Stimulated activated memory B cell treated with anti-CD40 and anti-IgM and Interleukin-4, amounts not matched to agents 10 μg/mL and 1 μg/mL and 100 μg/mL, for 72 hours (primary cell): ENCODE data around the gene CS.
"Not testable (repeated sequence)": the region's sequence is repeated elsewhere in the genome, so short reads cannot be mapped to it uniquely, and the experiment has no call there.

Experiments used
- ATAC-seq: fragments of 150-1000 bp; cut with Tn5 transposase; 2 replicates; pipeline ENCODE4 v1.10.0; 2021
- H3K27ac Mint-ChIP-seq: one replicate; pipeline ENCODE4 v1.8.0; 2022; ENCODE audit warnings: mild to moderate bottlenecking, mixed read lengths
- H3K27me3 Mint-ChIP-seq: one replicate; pipeline ENCODE4 v1.8.0; 2022; ENCODE audit warnings: mixed read lengths
- H3K36me3 Mint-ChIP-seq: one replicate; pipeline ENCODE4 v1.8.0; 2022; ENCODE audit warnings: mixed read lengths
- H3K4me1 Mint-ChIP-seq: one replicate; pipeline ENCODE4 v1.8.0; 2022; ENCODE audit warnings: mixed read lengths
- H3K4me3 Mint-ChIP-seq: one replicate; pipeline ENCODE4 v1.8.0; 2022; ENCODE audit warnings: mild to moderate bottlenecking, moderate library complexity, mixed read lengths
- H3K9me3 Mint-ChIP-seq: one replicate; pipeline ENCODE4 v1.8.0; 2022; ENCODE audit warnings: mixed read lengths

The CS gene

DNA sequence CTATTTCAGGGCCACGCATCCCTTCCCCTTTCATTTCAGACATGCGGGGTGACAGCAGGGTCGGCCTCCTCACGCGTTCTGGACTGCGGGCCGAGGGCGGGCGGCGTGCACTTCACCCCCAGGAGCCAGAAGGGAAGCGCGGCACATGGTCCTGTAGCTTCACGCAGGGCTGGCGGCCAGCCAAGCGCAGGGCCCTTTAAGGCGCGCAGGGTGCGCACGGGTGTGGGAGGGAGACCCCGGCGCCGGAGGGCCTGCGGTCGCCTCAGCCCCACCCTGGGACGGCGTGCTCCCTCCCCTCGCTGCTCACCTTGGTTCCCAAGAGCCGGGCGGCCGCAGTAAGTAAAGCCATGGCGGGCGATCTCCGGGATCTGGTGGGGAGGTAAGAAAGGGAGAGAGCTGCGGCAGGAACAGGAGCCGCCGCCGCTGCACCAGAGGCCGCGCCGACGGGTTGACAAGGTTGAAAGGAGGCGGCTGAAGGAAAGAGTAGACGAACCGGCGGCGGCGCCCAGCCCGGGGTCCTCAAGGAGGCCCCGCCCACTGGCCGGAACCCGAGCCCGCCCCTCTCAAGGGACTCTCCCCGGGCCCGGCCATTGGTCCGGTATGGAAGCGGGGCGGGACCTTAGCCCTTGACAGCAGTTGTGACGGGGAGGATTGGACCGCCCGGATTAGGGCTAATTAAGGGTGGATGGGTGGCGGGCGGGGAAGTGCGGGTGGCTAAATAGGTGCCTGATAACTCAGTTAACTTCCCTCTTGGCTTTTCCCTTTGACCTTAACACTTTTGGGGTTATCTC is at the start of gene CS:
TSS of gene CS (minus strand) at position 478 of the 791 bp plus-strand sequence. CDS start at position 349, 129 bp downstream.
- Mint-ChIP-seq H3K4me3 (peak within 1 kb of the TSS; percentile 99), H3K36me3 (peaks cover 8% of the 10 kb centered on the region), H3K27me3 (no peaks in the 10 kb centered on the region), H3K27ac (peak within 1 kb of the TSS; percentile 97), H3K9me3 (no peaks in the 10 kb centered on the region), H3K4me1 (peaks cover 66% of the 10 kb centered on the region)
- peak; percentile 98 for ATAC-seq

DNA sequence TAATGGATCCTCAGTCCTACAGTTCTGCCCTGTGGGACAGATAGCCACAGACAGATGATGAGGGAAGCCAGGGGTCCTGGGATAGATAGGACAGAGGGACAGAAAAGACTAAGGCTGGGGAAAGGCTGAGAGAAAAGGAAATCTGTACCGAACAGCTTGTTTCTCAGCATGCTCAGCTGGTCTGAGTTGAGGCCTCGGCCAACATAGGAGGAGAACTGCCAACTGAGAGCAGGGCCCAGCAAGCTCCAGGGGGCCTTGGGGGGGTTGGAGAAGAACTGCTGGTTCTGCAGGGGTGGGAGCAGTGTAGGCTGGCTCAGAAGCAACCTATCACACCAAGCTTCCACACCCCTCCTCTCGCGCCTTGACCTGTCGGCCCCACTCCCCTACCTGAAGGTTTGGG is 48.6 kb upstream of the CS start:
- no peak for ATAC-seq
- Mint-ChIP-seq H3K27ac (peak overlapping the region; percentile 64), H3K9me3 (no peaks in the 10 kb centered on the region), H3K36me3 (peaks cover 63% of the 10 kb centered on the region), H3K27me3 (no peaks in the 10 kb centered on the region), H3K4me1 (no peaks in the 10 kb centered on the region), H3K4me3 (no peak overlapping the region)

DNA sequence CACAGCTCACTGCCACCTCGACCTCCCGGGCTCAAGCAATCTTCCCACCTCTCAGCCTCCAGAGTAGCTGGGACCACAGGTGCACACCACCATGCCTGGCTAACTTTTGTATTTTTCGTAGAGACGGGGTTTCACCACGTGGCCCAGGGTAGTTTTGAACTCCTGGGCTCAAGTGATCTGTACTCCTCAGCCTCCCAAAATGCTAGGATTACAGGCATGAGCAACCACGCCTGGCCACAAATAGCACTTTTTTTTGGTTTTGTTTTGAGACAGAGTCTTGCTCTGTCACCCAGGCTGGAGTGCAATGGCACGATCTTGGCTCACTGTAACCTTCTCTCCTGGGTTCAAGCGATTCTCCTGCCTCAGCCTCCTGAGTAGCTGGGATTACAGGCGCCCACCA is 47.1 kb upstream of the CS start:
- not testable (repeated sequence) for H3K4me1 Mint-ChIP-seq, H3K4me3 Mint-ChIP-seq, ATAC-seq, H3K27me3 Mint-ChIP-seq, H3K9me3 Mint-ChIP-seq
- Mint-ChIP-seq H3K36me3 (peaks cover 78% of the 10 kb centered on the region), H3K27ac (peak overlapping the region; percentile 64)

DNA sequence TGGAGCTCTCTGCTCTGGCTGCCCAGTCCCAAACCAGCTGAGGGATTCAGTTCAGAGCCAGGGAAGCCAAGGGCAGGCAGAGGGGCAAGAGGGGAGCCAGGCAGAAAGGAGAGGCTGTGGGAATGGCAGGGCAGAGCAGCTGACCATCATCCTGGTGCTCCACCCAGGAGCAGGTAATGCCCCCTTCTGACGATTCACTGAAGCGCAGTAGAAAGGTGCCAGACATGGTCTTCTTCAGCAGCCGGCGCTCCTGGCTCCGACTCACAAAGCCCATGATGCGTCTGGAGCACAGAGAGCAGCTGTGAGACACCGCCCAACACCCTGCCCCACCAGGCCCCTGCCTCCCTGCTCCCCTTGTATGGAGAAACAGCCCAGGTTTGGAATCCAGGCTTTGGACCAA is 46.5 kb upstream of the CS start:
- no peaks in the 10 kb centered on the region for H3K4me1 Mint-ChIP-seq
- ATAC-seq: no peak
- peak overlapping the region; percentile 64 for H3K27ac Mint-ChIP-seq
- H3K4me3 Mint-ChIP-seq: no peak overlapping the region
- no peaks in the 10 kb centered on the region for H3K27me3 Mint-ChIP-seq
- peaks cover 78% of the 10 kb centered on the region for H3K36me3 Mint-ChIP-seq
- no peaks in the 10 kb centered on the region for H3K9me3 Mint-ChIP-seq

DNA sequence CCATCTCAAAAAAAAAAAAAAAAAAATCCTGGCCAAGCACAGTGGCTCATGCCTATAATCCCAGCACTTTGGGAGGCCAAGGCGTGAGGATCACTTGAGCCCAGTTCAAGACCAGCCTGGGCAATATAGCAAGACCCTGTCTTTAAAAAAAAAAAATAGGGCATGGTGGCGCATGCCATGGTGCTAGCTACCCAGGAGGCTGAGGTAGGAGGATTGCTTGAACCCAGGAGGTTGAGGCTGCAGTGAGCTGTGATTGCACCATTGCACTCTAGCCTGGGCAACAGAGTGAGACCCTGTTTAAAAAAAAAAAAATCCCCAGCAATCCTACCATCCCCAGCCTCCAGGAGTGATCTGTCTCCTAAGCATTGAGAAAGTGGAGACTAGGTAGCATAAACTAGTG is 42.2 kb upstream of the CS start:
- H3K27me3 Mint-ChIP-seq, ATAC-seq, H3K27ac Mint-ChIP-seq, H3K4me3 Mint-ChIP-seq, H3K9me3 Mint-ChIP-seq: not testable (repeated sequence)
- Mint-ChIP-seq H3K36me3 (peaks cover 51% of the 10 kb centered on the region), H3K4me1 (peaks cover 27% of the 10 kb centered on the region)

DNA sequence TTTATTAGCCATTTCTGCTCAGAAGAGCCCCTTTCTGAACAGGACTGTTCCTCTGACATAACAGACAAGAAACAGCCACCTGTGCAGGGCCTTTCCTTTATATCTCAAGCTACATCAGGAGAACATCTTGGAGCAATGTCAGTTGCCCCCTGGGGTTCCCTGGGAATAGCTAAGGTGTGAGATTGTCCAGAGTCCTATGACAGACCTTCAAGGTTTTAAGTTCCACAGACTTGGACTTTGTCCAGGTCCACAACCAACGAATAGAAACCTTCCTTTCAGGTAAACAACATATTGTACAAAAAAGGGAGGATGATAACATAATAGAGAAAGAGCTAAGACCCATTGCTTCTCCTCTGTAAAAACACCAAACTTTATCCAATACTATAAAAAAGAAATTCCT is 41.5 kb upstream of the CS start:
- Mint-ChIP-seq H3K4me3 (no peak overlapping the region), H3K36me3 (peaks cover 44% of the 10 kb centered on the region), H3K27ac (no peak overlapping the region), H3K9me3 (no peaks in the 10 kb centered on the region), H3K27me3 (no peaks in the 10 kb centered on the region), H3K4me1 (peaks cover 33% of the 10 kb centered on the region)
- no peak for ATAC-seq

DNA sequence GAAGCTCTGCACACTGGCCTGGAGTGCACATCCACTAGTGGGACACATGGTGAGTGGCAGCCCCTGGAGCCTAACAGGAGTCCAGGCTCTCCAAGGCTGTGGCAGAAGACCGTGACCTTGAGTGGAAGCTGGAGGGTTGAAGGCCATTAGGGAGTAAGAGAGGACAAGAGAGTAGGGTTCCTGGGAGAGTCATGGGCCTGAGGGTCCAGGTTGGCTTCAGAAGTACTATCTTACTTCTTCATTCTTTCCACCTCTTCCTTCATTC is 39.0 kb upstream of the CS start:
- ATAC-seq: no peak
- peak overlapping the region; percentile 95 for H3K27ac Mint-ChIP-seq
- no peaks in the 10 kb centered on the region for H3K9me3 Mint-ChIP-seq
- peak overlapping the region; percentile 90 for H3K4me3 Mint-ChIP-seq
- H3K4me1 Mint-ChIP-seq: peaks cover 36% of the 10 kb centered on the region
- H3K27me3 Mint-ChIP-seq: no peaks in the 10 kb centered on the region
- H3K36me3 Mint-ChIP-seq: peaks cover 25% of the 10 kb centered on the region

DNA sequence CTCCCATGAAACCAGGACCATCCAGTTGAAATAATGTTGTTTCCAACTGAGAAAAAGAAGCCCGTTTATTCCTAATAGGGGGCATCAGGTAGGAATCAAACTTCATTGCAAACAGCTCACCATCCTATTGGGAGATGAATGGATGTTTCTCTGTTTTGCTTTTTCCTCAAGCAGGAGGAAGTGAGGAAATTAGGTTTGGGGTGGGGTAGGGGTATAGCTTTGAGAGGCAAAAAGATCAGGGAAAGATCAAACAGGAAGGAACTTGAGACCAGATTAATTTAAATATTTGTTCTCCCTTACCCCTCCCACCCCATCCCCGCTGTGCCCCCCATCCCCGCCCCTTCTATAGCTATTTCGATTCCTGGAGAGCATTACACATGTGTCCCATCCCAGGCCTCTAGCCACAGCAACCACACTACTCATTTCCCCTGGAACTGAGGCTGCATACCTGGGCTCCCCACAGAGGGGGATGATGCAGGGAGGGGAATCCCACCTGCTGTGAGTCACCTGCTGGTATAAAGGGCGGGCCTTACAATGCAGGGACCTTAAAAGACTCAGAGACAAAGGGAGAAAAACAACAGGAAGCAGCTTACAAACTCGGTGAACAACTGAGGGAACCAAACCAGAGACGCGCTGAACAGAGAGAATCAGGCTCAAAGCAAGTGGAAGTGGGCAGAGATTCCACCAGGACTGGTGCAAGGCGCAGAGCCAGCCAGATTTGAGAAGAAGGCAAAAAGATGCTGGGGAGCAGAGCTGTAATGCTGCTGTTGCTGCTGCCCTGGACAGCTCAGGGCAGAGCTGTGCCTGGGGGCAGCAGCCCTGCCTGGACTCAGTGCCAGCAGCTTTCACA is 38.4 kb upstream of the CS start, which contains the start of gene IL23A:
TSS of gene IL23A (plus strand) at position 577 of the 850 bp plus-strand sequence. CDS start at position 738, 161 bp downstream.
- Mint-ChIP-seq H3K9me3 (no peaks in the 10 kb centered on the region), H3K36me3 (peaks cover 19% of the 10 kb centered on the region), H3K4me1 (peaks cover 36% of the 10 kb centered on the region), H3K27ac (peak within 1 kb of the TSS; percentile 95), H3K4me3 (peak within 1 kb of the TSS; percentile 90), H3K27me3 (no peaks in the 10 kb centered on the region)
- peak; percentile 80 for ATAC-seq

DNA sequence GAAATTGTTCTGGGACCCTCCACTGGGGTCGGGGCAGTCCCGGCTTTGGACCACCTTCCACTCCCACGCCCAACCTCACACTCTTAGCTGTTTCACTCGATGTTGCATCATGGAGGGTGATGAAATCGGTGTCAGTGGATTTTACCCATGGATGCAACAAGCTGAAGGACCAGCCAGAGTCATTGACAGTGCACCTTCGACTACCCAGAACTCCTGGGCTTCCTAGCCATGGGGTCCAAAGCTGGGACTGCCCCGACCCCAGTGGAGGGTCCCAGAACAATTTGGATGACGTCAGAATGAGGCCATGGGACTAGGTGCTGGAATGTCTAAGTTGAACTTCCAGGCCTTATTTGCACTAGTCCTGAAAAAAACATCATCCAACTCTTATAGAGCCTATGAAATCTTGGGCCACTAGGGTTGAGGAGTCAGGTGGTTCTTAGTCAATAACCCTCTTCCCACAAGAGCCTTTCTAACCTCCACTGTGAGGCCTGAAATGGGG is 37.7 kb upstream of the CS start:
- Mint-ChIP-seq H3K4me3 (no peak overlapping the region), H3K9me3 (no peaks in the 10 kb centered on the region), H3K27ac (peak overlapping the region; percentile 95), H3K36me3 (peaks cover 12% of the 10 kb centered on the region), H3K4me1 (peaks cover 42% of the 10 kb centered on the region), H3K27me3 (no peaks in the 10 kb centered on the region)
- ATAC-seq: no peak

DNA sequence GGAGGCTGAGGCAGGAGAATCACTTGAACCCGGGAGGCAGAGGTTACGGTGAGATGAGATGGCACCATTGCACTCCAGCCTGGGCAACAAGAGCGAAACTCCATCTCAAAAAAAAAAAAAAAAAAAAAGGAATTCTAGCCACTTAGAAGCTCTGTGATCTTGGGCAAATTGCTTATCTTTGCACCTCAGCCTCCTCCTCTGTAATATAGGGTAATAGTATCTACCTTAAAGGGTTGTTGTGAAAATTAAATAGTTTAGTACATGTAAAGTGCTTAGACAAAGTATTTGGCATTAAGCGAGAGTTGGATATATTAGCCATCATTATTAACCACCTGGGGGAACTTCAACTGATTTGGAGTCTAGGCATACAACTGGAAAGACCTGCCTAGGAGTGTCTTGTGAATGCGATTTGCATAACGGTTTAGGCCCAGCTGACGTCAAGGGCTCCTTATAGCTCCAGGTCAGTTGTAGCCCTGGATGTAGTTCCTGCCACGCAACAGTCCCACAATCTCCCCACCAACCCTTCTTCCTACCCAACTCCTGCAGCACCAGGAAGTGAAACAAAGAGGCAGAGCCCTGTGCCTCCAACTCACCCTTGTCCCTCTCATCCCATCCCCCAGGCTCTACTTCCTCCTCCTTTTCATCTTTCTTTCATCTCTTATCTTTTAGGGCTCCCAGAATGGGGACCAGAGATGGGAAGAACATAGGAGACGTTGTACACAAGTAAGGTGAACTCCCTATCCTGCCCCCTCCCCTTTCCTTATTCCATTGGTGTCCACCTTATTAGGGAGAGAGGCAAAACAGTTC is 36.4 kb upstream of the CS start:
- Mint-ChIP-seq H3K27me3 (no peaks in the 10 kb centered on the region), H3K4me3 (no peak overlapping the region), H3K27ac (peak overlapping the region; percentile 95), H3K9me3 (no peaks in the 10 kb centered on the region), H3K4me1 (peaks cover 46% of the 10 kb centered on the region), H3K36me3 (peaks cover 7% of the 10 kb centered on the region)
- ATAC-seq: no peak

DNA sequence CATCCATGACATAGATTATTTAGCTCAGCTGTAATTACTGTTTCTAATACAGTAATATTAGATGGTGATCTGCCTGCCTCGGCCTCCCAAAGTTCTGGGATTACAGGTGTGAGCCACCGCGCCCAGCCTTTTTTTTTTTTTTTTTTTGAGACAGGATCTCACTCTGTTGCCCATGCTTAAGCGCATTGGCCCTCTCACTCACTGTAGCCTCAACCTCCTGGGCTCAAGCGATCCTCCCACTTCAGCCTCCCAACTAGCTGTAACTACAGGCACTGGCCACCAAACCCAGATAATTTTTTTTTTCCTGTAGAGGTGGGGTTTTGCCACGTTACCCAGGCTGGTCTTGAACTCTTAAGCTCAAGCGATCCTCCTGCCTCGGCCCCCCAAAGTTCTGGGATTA is 35.4 kb upstream of the CS start:
- Mint-ChIP-seq H3K4me1 (peaks cover 46% of the 10 kb centered on the region), H3K4me3 (peak overlapping the region; percentile 13)
- ATAC-seq: not testable (repeated sequence)

DNA sequence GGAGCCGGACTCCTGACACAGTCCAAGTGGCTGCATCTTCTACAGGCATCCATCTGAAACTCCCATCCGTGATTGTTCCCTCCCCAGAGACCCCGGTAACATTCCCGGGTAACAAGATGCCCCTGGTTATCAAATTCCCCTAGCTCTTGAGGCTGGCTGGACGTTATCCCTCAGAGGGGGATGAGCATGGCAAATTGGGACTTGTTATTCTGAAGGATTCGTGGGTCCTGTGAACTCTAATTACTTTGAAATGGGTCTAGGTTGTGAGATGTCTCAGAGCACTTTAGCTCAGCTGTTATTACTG is 34.3 kb upstream of the CS start:
- Mint-ChIP-seq H3K27ac (peak overlapping the region; percentile 100), H3K9me3 (no peaks in the 10 kb centered on the region), H3K4me1 (peaks cover 39% of the 10 kb centered on the region), H3K4me3 (peak overlapping the region; percentile 92), H3K27me3 (no peaks in the 10 kb centered on the region), H3K36me3 (peaks cover 13% of the 10 kb centered on the region)
- ATAC-seq: no peak

More for the DNA sequence above, 35.4 kb upstream of the CS start:
- H3K9me3 Mint-ChIP-seq, H3K27me3 Mint-ChIP-seq: not testable (repeated sequence)
- Mint-ChIP-seq H3K27ac (peak overlapping the region; percentile 100), H3K36me3 (peaks cover 13% of the 10 kb centered on the region)

DNA sequence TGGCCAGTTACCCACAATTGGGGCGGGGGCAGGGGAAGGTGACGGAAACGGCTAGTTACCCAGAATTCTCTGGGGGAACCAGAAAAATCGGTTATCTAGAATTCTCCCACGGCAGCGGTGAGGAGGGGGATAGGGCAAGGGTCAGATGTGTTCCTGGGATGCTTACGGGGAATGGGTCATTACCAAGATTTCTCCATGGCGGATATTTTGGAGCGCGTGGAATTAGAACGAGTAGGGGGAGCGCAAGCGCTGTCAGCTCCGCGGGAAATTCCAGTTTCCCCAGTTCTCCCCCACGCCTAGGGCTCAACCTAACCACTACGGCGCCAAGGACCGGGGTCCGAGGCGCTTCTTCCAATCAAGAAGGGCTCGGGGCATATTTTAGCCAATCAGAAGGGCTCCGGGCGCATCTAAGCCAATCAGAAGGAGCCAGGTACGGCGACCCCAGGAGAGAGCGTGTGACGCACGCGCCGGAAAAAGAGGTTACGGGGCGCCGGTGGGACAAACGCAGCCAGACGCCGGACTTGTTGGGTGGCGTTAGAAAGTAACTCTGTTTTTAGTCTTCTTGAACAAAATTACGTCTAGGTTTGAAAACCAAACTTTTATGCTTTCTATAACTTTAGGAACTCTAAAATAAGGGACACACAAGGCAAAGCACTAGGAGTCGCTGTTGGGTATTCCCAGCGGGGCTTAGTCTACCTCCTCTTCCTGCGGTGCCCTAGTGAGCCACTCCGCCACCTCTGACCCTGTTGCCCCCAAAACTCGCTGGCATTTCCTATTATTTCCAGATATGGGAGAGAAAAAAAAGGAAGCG is 33.8 kb upstream of the CS start, which contains the start of gene PAN2:
TSS of gene PAN2 (minus strand) at position 322 of the 811 bp plus-strand sequence. CDS start 906 bp downstream, outside the sequence.
- H3K4me3 Mint-ChIP-seq: peak within 1 kb of the TSS; percentile 92
- peaks cover 33% of the 10 kb centered on the region for H3K4me1 Mint-ChIP-seq
- ATAC-seq: peak; percentile 98
- H3K27ac Mint-ChIP-seq: peak within 1 kb of the TSS; percentile 100
- no peaks in the 10 kb centered on the region for H3K9me3 Mint-ChIP-seq
- H3K36me3 Mint-ChIP-seq: peaks cover 8% of the 10 kb centered on the region
- no peaks in the 10 kb centered on the region for H3K27me3 Mint-ChIP-seq

DNA sequence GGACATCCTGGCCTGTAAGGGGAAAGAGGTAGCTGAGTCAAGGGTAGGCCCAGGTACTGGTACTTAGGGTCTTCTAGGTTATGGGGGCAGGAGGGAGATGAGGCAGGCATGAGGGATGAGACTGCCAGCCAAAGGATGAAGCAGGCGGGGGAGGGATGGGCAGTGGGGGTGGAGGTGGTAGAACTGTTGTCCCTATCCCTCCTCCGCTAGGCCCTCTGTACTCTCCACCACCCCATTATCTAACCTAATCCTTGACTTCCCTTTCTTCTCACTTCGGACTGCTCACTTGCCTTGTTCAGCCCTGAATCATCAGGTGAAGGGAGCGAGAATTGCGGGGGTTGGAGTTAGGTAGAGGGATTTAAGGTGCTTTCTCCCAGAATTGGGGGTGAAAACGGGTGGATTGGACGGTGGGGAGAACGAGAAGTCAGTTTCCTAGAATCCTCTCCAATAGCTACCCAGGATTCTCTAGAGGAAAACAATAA is 33.1 kb upstream of the CS start:
- peak; percentile 18 for ATAC-seq

More for the DNA sequence above, 33.1 kb upstream of the CS start:
- peaks cover 6% of the 10 kb centered on the region for H3K36me3 Mint-ChIP-seq
- H3K27me3 Mint-ChIP-seq: no peaks in the 10 kb centered on the region
- H3K27ac Mint-ChIP-seq: peak overlapping the region; percentile 100
- H3K9me3 Mint-ChIP-seq: no peaks in the 10 kb centered on the region
- H3K4me1 Mint-ChIP-seq: peaks cover 27% of the 10 kb centered on the region
- H3K4me3 Mint-ChIP-seq: peak overlapping the region; percentile 92
